ENCODE results near the gene IPPK. TPM values are rescaled to one million over a fixed set of nuclear protein-coding genes. Genes with fewer than 3 reads are reported as not detected.

IPPK gene
- total RNA-seq, 3 donors from 2014 or later = 6.8 to 9.0 (median 7.7) TPM

DNA sequence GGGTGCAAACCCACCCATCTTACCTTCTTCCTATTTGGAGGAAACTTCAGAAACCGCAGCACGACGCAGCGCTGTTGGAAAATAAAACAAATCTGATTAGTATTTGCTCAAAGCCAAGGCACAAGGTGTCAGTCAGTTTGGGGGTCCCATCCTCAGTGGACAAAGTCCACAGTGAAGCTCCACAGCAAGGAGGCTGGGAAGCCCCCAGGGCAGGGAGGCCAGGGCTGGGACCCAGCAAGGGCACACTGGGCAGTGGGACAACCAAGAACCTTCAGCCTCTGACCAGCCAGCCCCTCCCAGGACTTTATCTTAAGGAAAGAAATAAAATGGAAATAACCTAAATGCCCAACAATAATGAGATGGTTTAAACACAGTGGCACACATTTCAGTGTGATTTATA lies 11.3 kb downstream of the IPPK start:
- intact Hi-C loops (cut with DNase I, micrococcal nuclease) = no loop called here
- DNase-seq = no peak
- Histone ChIP-seq H3K36me3 (ENCODE audit: low read depth) (no peaks in the 10 kb centered on the region), H3K4me1 (ENCODE audit: low read depth) (no peaks in the 10 kb centered on the region), H3K9me3 (no peaks in the 10 kb centered on the region), H3K4me3 (no peak overlapping the region)
- no peak for TF ChIP-seq CTCF (IDR thresholded peaks at IDR 0.05)
- no peak for ATAC-seq

DNA sequence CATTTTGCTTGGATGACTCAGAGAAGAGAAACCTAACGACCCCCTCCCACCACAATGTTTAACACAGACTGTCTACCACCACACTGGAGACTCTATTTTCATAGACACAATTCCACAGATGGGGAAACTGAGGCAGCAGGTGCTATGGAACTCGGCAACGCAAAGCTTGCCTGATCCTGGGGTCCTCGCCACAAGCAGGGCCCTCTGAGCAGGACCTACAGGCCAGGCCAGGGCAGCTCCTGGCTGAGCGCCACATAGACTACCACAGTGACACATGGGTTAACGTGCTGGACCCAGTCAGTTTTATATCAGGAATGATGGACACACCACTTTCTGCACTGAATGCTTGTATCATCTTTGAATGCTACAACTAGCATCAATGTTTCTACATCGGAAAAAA lies 11.8 kb downstream of the IPPK start:
- Histone ChIP-seq H3K36me3 (ENCODE audit: low read depth) (no peaks in the 10 kb centered on the region), H3K4me3 (no peak overlapping the region)

DNA sequence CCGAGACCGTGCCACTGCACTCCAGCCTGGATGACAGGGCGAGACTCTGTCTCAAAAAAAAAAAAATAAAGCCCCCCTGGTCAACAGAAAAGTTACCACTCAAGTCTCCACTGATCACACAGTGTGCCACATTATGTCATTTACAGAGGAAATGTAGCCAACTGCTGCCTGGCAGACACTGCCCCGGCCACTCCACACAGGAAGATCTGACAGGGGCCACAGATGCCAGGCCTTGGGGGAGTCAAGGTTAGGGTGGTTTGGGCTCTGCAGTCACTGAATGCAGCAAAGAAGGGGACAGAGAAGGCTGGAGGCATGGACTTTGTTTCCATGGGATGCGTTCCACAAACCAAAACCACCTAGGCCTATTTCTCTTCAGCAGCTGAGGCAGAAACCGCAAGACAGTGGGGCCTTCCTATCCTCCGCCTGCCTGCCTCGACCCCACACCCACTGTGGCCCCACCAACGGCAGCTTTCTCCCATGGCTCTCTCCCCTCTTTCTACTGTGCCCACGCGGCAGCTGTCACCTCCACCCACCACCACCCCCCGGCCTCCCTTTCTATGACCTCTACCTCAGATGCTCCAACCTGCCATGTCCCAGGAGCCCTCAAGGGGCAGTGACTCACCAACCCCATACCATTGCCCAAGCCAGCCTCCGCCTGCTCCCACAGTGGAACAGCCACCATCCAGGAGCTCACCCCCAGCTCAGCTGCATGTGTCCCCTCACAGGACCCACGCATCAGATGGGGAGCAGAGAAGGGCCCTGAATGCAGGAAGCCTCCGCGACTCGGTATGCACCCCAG lies 12.4 kb downstream of the IPPK start:
- no peaks in the 10 kb centered on the region for H3K4me1 ChIP-seq (ENCODE audit: low read depth)
- H3K36me3 ChIP-seq (ENCODE audit: low read depth) = no peaks in the 10 kb centered on the region
- no peaks in the 10 kb centered on the region for H3K9me3 ChIP-seq
- DNase-seq = no peak
- intact Hi-C loops (cut with DNase I, micrococcal nuclease) = no loop called here
- no peak for ATAC-seq
- TF ChIP-seq CTCF (IDR thresholded peaks at IDR 0.05) = no peak
- no peak overlapping the region for H3K4me3 ChIP-seq

More for the DNA sequence above, 11.8 kb downstream of the IPPK start:
- DNase-seq (no peak), ATAC-seq (no peak)
- intact Hi-C loops (cut with DNase I, micrococcal nuclease) = no loop called here
- Histone ChIP-seq H3K9me3 (no peaks in the 10 kb centered on the region), H3K4me1 (ENCODE audit: low read depth) (no peaks in the 10 kb centered on the region)
- TF ChIP-seq CTCF (IDR thresholded peaks at IDR 0.05) = no peak

DNA sequence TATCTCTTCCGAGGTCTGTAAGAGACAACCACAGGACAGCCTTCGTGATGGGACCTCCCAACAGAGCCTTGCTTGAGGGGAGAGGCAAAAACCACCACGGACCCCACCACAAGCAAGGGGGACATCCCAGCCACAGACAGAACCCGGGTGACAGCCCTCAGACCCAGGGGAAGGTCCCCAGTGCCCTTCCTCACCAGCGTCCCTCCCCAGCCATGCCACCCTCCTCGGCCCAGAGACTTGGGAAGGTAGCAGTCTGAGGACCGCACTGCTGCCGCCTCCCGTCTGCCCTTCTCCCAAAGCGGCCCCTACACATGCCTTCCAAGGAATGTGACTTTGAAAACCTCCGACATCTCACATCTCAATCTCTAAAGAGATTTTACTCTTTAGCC lies 13.4 kb downstream of the IPPK start:
- Histone ChIP-seq H3K4me1 (ENCODE audit: low read depth) (no peaks in the 10 kb centered on the region), H3K4me3 (no peak overlapping the region), H3K9me3 (no peaks in the 10 kb centered on the region), H3K36me3 (ENCODE audit: low read depth) (no peaks in the 10 kb centered on the region)
- intact Hi-C loops (cut with DNase I, micrococcal nuclease) = no loop called here
- TF ChIP-seq CTCF (IDR thresholded peaks at IDR 0.05) = no peak
- no peak for DNase-seq
- ATAC-seq = no peak

- DNase-seq (no peak), ATAC-seq (no peak)
- intact Hi-C loops (cut with DNase I, micrococcal nuclease) = no loop called here
- Histone ChIP-seq H3K9me3 (no peaks in the 10 kb centered on the region), H3K4me3 (no peak overlapping the region), H3K36me3 (ENCODE audit: low read depth) (no peaks in the 10 kb centered on the region), H3K4me1 (ENCODE audit: low read depth) (no peaks in the 10 kb centered on the region)
- no peak for TF ChIP-seq CTCF (IDR thresholded peaks at IDR 0.05)
Measured at GRCh38 chr9:92655896-92656536, 13.9 kb downstream of the IPPK start.
